ENCODE results near the gene SOAT2. TPM values are rescaled to one million over a fixed set of nuclear protein-coding genes. Genes with fewer than 3 reads are reported as not detected.
A peak's percentile ranks its signal among the peaks of the same experiment; 100 is the strongest.
"Not testable (repeated sequence)": the region's sequence is repeated elsewhere in the genome, so short reads cannot be mapped to it uniquely, and the experiment has no call there.

Gene SOAT2
- total RNA-seq, 4 donors from 2014 or later, result 0.30 to 2.9 (median 0.72) TPM

GRCh38 chr12:53105712-53106439, 2.6 kb downstream of the SOAT2 start:
- no peaks in the 10 kb centered on the region for H3K27me3 ChIP-seq
- peak overlapping the region in 1 of 4 donors; percentile 49 for H3K27ac ChIP-seq
- H3K9me3 ChIP-seq, result no peaks in the 10 kb centered on the region
- DNase-seq (ENCODE audit: low spot score in 2 of 2), result no peak
- H3K36me3 ChIP-seq, result peaks cover 0 to 15% (median 0%) of the 10 kb centered on the region in 3 donors
- H3K4me1 ChIP-seq, result peaks cover 0 to 54% (median 15%) of the 10 kb centered on the region in 4 donors
- H3K4me3 ChIP-seq, result no peak overlapping the region
- 88 to 93% methylated on average over 7 of the region's 7 CpGs for WGBS, 2 donors
- TF ChIP-seq CTCF (IDR thresholded peaks at IDR 0.05), result no peak
- TF ChIP-seq EP300 (IDR thresholded peaks at IDR 0.05), result no peak
- TF ChIP-seq POLR2A (IDR thresholded peaks at IDR 0.05), result no peak

DNA sequence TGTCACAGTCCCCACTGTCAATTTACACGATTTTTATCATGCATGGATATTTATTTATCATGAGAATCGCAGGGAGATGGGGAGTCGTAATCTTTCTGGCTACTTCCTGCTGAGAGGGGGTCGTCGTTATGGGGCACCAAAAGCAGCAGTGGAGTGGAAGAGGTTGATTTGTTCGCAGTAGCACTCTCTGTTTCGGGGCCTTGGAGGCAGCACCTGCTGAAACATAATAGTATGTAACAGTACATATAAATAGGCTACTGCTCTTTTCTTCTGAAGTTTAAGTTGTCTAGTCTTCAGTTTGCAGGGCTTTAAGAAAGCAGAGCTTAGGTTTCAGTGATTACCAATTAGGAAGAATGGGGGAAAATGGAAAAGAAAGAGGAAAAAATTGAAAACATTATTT, 3.8 kb downstream of the SOAT2 start:
- 44 to 45% methylated on average over 7 of the region's 7 CpGs for WGBS, 2 donors
- no peak for TF ChIP-seq CTCF (IDR thresholded peaks at IDR 0.05)
- TF ChIP-seq EP300 (IDR thresholded peaks at IDR 0.05), result no peak
- no peak for TF ChIP-seq POLR2A (IDR thresholded peaks at IDR 0.05)
- Histone ChIP-seq H3K36me3 (peaks cover 0 to 4% (median 0%) of the 10 kb centered on the region in 3 donors), H3K4me1 (peaks cover 0 to 42% (median 14%) of the 10 kb centered on the region in 4 donors), H3K27ac (no peak overlapping the region), H3K27me3 (no peaks in the 10 kb centered on the region), H3K4me3 (no peak overlapping the region), H3K9me3 (no peaks in the 10 kb centered on the region)
- DNase-seq (ENCODE audit: low spot score in 2 of 2), result no peak

DNA sequence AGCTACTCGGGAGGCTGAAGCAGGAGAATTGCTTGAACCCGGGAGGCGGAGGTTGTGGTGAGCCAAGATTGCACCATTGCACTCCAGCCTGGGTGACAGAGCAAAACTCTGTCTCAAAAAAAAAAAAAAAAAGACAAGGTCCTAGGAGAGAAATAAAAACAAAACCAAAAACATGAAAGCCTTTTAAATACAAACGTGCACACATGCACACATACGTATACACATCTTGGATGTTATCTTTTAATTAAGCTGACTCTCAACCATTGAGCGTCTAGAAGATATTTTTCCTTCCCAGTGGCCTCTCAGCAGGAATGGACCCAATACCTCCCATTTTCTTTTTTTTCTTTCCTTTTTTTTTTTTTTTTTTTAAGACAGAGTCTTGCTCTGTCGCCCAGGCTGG, 9.1 kb downstream of the SOAT2 start:
- H3K27me3 ChIP-seq; H3K36me3 ChIP-seq; H3K9me3 ChIP-seq; H3K4me3 ChIP-seq; DNase-seq (ENCODE audit: low spot score in 2 of 2); H3K27ac ChIP-seq; H3K4me1 ChIP-seq: not testable (repeated sequence)
- 90% methylated on average over 7 of the region's 7 CpGs for WGBS, 2 donors

DNA sequence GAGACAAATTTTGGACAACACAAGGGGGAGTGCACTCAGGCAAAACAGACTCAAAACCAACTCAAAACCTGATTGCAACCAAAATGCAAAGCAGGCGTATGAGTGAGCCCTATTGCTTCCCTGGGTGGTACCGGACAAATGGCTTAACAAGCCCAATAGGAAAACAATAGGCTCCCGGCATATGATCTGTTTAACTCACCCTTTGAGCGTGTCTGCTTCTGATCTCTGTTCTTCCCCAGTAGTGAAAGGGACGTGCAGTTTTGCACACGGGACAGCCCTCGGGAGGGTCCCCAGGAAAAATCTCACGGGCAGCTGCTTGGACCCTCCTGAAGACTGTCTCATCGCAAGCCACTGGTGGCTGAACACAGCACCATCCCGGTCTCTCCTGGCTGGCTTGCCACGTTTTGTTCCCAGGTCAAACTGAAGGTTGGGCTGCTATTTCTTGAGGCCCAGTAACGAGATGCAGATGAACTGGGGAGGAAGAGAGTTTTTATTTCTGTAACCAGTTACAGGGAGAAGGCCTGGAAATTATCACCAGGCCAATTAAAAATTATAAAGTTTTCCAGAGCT, 9.9 kb downstream of the SOAT2 start:
- WGBS, 2 donors, result 55 to 73% methylated on average over 12 of the region's 12 CpGs
- Histone ChIP-seq H3K4me1 (no peaks in the 10 kb centered on the region), H3K27ac (no peak overlapping the region), H3K27me3 (no peaks in the 10 kb centered on the region), H3K36me3 (no peaks in the 10 kb centered on the region), H3K4me3 (no peak overlapping the region), H3K9me3 (no peaks in the 10 kb centered on the region)
- TF ChIP-seq EP300 (IDR thresholded peaks at IDR 0.05), result no peak
- no peak for TF ChIP-seq POLR2A (IDR thresholded peaks at IDR 0.05)
- TF ChIP-seq CTCF (IDR thresholded peaks at IDR 0.05), result no peak
- no peak for DNase-seq (ENCODE audit: low spot score in 2 of 2)

DNA sequence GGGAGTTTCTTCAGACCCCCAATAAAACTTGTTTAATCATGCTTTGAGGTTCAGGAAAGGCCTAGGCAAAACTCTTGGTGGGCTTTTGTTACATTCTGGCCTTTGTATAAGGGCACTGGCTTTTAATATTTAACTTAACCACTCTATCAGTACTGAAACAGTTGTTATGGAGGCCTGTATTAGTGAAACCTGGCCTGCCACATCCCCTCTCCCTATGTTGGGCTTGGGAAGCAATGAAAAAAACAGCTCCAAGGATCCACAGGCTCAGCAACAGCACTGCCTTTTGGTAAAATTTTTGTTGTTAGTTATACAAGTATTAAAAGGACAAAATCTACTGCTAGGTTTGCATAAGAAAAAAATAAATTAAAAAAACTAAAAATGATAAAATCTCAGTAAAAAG, 10.7 kb downstream of the SOAT2 start:
- no peaks in the 10 kb centered on the region for H3K4me1 ChIP-seq
- H3K4me3 ChIP-seq, result no peak overlapping the region
- no peak for TF ChIP-seq POLR2A (IDR thresholded peaks at IDR 0.05)
- no peak overlapping the region for H3K27ac ChIP-seq
- no peaks in the 10 kb centered on the region for H3K9me3 ChIP-seq
- no peaks in the 10 kb centered on the region for H3K27me3 ChIP-seq
- no peaks in the 10 kb centered on the region for H3K36me3 ChIP-seq
- no peak for DNase-seq (ENCODE audit: low spot score in 2 of 2)

DNA sequence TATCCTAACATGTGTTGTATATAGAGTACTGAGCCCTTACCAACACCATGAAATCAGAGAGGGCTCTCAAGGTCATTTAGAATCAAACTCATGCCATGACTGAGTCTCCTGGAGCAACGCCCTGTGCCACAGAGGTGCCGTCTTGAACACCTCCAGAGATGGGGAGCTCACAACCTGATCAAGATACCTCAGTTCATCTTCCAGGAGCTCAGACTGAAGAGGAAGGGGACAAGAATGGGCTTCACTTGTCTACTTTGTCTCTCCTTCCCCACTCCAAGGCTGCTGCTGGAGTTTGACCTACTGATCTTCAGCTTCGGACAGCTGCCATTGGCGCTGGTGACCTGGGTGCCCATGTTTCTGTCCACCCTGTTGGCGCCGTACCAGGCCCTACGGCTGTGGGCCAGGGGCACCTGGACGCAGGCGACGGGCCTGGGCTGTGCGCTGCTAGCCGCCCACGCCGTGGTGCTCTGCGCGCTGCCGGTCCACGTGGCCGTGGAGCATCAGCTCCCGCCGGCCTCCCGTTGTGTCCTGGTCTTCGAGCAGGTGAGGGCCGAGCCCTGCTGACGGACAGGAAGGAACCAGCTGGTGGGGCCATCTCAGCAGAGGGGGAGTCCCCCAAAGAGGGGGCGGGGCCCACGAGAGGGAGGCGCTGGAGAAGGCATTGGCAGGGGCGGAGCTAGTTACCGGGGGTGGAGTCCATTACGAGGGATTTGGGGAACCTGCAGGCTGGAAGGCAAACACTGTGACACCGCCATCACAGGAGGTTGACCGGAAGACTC, 12.0 kb downstream of the SOAT2 start:
- Histone ChIP-seq H3K4me3 (no peak overlapping the region), H3K4me1 (no peaks in the 10 kb centered on the region), H3K36me3 (no peaks in the 10 kb centered on the region), H3K27ac (no peak overlapping the region), H3K27me3 (no peaks in the 10 kb centered on the region), H3K9me3 (no peaks in the 10 kb centered on the region)
- 81 to 88% methylated on average over 33 of the region's 33 CpGs for WGBS, 2 donors
- no peak for DNase-seq (ENCODE audit: low spot score in 2 of 2)
- TF ChIP-seq POLR2A (IDR thresholded peaks at IDR 0.05) (no peak), EP300 (IDR thresholded peaks at IDR 0.05) (no peak), CTCF (IDR thresholded peaks at IDR 0.05) (no peak)
